Sigmoid colon (tissue), 7 donors: ENCODE data around the gene PARL. TPM values are rescaled to one million over a fixed set of nuclear protein-coding genes. Genes with fewer than 3 reads are reported as not detected.

Source experiments
- DNase-seq: peaks from one replicate; pipeline ENCODE4 v3.0.0-alpha.2; 2019
- H3K27ac ChIP-seq, 4 donors: fragments of 200-600 bp; sonication (generic); one replicate each; pipeline ENCODE4 v1.5.1; 2016 to 2019; ENCODE audit warnings: mild to moderate bottlenecking in 1 of 4
- H3K27me3 ChIP-seq, 3 donors: fragments of 200-600 bp; sonication (generic); one replicate each; pipeline ENCODE4 v1.5.1; 2019; ENCODE audit warnings: mild to moderate bottlenecking in 1 of 3
- H3K36me3 ChIP-seq, 4 donors: fragments of 200-600 bp; sonication (generic); one replicate each; pipeline ENCODE4 v1.5.1; 2016 to 2019
- H3K4me1 ChIP-seq, 4 donors: fragments of 200-600 bp; sonication (generic); one replicate each; pipeline ENCODE4 v1.5.1; 2017 to 2019
- H3K4me3 ChIP-seq, 4 donors: fragments of 200-600 bp; sonication (generic); one replicate each; pipeline ENCODE4 v1.5.1; 2017 to 2019; ENCODE audit warnings: mild to moderate bottlenecking in 2 of 4, moderate library complexity in 1 of 4
- H3K9me3 ChIP-seq, 4 donors: fragments of 200-600 bp in 3 of 4; sonication (generic) in 3 of 4; one replicate each; pipeline versions ENCODE4 v1.5.1 to v1.6.1; 2013 to 2019
- CTCF ChIP-seq, 4 experiments: fragments of 450-650 bp in 3 of 4; fragments of 200-600 bp in 1 of 4; IDR thresholded peaks; one replicate each; pipeline ENCODE4 v1.5.1; 2016 to 2019; ENCODE audit warnings: antibody characterized with exemption in 4 of 4, mild to moderate bottlenecking in 3 of 4, moderate library complexity in 2 of 4
- EP300 ChIP-seq, 4 donors: sonication (generic); formaldehyde crosslinking; IDR thresholded peaks; one replicate each; pipeline ENCODE4 v1.6.1; 2017; ENCODE audit warnings: antibody characterized with exemption in 4 of 4
- POLR2A ChIP-seq, 2 donors: fragments of 450-650 bp; IDR thresholded peaks; one replicate each; pipeline ENCODE4 v1.6.1; 2016; ENCODE audit warnings: antibody characterized with exemption in 2 of 2, mild to moderate bottlenecking in 2 of 2, moderate library complexity in 2 of 2
- POLR2AphosphoS5 ChIP-seq, 4 donors: sonication (generic); formaldehyde crosslinking; IDR thresholded peaks; one replicate each; pipeline ENCODE4 v1.6.1; 2017; ENCODE audit warnings: antibody characterized with exemption in 4 of 4
- WGBS, 2 donors: extraction: QIAGEN DNeasy Blood & Tissue Kit; methylation state at CpG; one replicate each; pipeline ENCODE4 v1.1.7; 2013; 5-methylcytosine and 5-hydroxymethylcytosine counted together
- intact Hi-C: fragments of 100-400 bp; cut with DNase I; formaldehyde crosslinking; loops from one replicate; pipeline ENCODE4 v1.15.1; 2023
- polyA plus RNA-seq, 3 donors: library from polyadenylated mRNA; stranded (reverse); fragments of 200-250 nt; gene quantifications; one replicate each; pipeline ENCODE4 v1.2.3, GENCODE V29; 2013
- total RNA-seq, 4 donors: library from RNA; depleted of rRNA; stranded (reverse); fragments of >200 nt; gene quantifications; one replicate each; pipeline ENCODE4 v1.1.0, GENCODE V29; 2016
- donor health status: healthy with polysubstance abuse.
- donor health status: Bipolar disorder and iron deficiency.
- donor health status: healthy.

PARL gene
- total and polyA plus RNA-seq, 7 donors = 52.1 to 87.9 (median 58.3) TPM

DNA sequence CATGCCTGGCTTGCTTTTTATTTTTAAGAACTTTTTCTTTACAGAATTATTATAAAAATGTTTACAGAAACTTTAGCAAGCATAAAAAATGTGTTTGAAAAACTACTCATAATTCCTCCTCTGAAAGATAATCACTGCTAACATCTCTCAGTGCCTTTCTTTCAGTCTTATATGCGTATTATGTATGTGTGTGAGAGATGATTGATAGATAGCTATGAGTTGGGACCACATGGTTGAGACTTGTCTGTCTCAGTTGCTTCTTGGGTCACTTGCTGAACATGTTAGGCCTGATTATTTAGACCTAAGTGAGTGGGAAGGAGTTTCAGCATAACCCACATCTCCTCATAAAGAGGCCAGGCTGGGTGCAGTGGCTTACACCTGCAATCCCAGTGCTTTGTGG is 70.4 kb downstream of the PARL start:
- TF ChIP-seq POLR2A (IDR thresholded peaks at IDR 0.05) = no peak
- TF ChIP-seq CTCF (IDR thresholded peaks at IDR 0.05) = no peak
- no peak for TF ChIP-seq EP300 (IDR thresholded peaks at IDR 0.05)
- no peak for TF ChIP-seq POLR2AphosphoS5 (IDR thresholded peaks at IDR 0.05)
- intact Hi-C loops = no loop called here
- H3K4me1 ChIP-seq = no peaks in the 10 kb centered on the region
- H3K27ac ChIP-seq = no peak overlapping the region
- 98 to 100% methylated on average over 1 of the region's 1 CpG for WGBS, 2 donors
- H3K27me3 ChIP-seq = no peaks in the 10 kb centered on the region
- no peaks in the 10 kb centered on the region for H3K9me3 ChIP-seq
- peaks cover 0 to 44% (median 19%) of the 10 kb centered on the region in 4 donors for H3K36me3 ChIP-seq
- H3K4me3 ChIP-seq = no peak overlapping the region
- no peak for DNase-seq

DNA sequence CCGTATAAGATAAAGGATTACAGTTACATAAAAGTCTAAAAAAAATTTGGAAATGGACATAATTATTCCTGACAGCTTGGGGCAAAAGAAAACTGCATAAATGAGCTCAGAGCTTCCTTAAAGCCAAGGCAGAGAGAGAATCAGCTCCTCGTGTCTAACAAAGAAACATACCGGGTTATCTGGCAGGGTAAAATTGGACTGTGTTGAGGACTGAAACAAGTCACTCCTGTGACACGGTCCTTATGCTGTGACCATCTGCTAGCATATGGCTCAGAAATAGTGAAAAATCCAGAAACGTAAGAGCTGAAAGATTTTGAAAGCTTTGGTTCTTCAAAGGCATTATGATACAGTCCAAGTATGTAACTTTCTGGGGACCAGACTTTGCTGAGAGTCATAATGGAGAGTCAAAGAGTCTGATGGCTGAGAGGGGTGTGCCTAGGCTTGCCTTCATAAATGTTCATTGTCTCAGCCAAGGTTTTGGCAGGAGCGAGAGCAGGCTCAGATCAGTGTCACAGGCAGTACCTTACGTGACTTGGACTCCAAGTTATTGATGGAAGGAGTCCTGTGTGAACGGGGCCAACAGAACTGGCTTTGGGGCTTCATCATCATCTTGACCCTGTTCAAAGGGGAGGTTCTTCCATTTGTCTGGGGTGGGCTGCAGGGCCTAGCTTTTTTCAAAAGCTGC is 71.8 kb downstream of the PARL start:
- intact Hi-C loops = no loop called here
- TF ChIP-seq CTCF (IDR thresholded peaks at IDR 0.05) (no peak), POLR2A (IDR thresholded peaks at IDR 0.05) (no peak), POLR2AphosphoS5 (IDR thresholded peaks at IDR 0.05) (no peak), EP300 (IDR thresholded peaks at IDR 0.05) (no peak)
- no peaks in the 10 kb centered on the region for H3K9me3 ChIP-seq
- no peak overlapping the region for H3K27ac ChIP-seq
- H3K4me3 ChIP-seq = no peak overlapping the region
- no peaks in the 10 kb centered on the region for H3K4me1 ChIP-seq
- peaks cover 6 to 57% (median 25%) of the 10 kb centered on the region in 4 donors for H3K36me3 ChIP-seq
- DNase-seq = no peak
- WGBS, 2 donors = 88 to 89% methylated on average over 8 of the region's 8 CpGs
- no peaks in the 10 kb centered on the region for H3K27me3 ChIP-seq

DNA sequence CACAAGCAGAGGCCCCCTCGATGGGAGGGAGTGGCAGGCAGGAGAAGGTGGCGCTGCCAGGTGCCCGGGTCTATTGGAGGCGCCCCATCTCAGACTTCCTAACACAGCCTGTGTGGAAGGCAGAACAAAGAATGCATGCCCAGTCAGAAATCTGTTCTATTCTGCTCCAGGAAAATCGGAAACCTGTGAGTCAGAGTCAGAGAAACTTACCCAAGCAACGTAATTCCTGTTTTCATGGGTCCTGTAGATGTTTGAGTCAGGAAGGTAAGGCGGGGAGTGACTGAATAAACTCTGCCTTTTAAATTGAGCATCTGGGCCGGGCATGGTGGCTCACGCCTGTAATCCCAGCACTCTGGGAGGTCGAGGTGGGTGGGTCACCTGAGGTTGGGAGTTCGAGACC is 73.0 kb downstream of the PARL start:
- TF ChIP-seq POLR2A (IDR thresholded peaks at IDR 0.05) (no peak), EP300 (IDR thresholded peaks at IDR 0.05) (no peak), POLR2AphosphoS5 (IDR thresholded peaks at IDR 0.05) (no peak), CTCF (IDR thresholded peaks at IDR 0.05) (no peak)
- H3K4me3 ChIP-seq = no peak overlapping the region
- H3K27ac ChIP-seq = no peak overlapping the region
- intact Hi-C loops = no loop called here
- no peaks in the 10 kb centered on the region for H3K4me1 ChIP-seq
- H3K27me3 ChIP-seq = no peaks in the 10 kb centered on the region
- H3K9me3 ChIP-seq = no peaks in the 10 kb centered on the region
- 92 to 97% methylated on average over 11 of the region's 11 CpGs for WGBS, 2 donors
- H3K36me3 ChIP-seq = peaks cover 12 to 62% (median 37%) of the 10 kb centered on the region in 4 donors
- DNase-seq = no peak

GRCh38 chr3:183810643-183811594 is 73.8 kb downstream of the PARL start:
- Histone ChIP-seq H3K36me3 (peaks cover 16 to 64% (median 38%) of the 10 kb centered on the region in 4 donors), H3K4me1 (no peaks in the 10 kb centered on the region), H3K4me3 (no peak overlapping the region), H3K27me3 (no peaks in the 10 kb centered on the region), H3K9me3 (no peaks in the 10 kb centered on the region), H3K27ac (no peak overlapping the region)
- WGBS, 2 donors = 92 to 95% methylated on average over 24 of the region's 24 CpGs
- no peak for TF ChIP-seq CTCF (IDR thresholded peaks at IDR 0.05)
- TF ChIP-seq POLR2A (IDR thresholded peaks at IDR 0.05) = no peak
- TF ChIP-seq POLR2AphosphoS5 (IDR thresholded peaks at IDR 0.05) = no peak
- no peak for TF ChIP-seq EP300 (IDR thresholded peaks at IDR 0.05)
- intact Hi-C loops = no loop called here
- DNase-seq = no peak
